Liver (tissue), 3 donors: ENCODE results near the gene DDX46.

Experiments used
- EGR1 ChIP-seq, 2 donors: IDR thresholded peaks; 2 replicates each; pipeline ENCODE4 v1.6.1; 2016 to 2018; ENCODE audit warnings: antibody characterized with exemption in 2 of 2, low read depth in 2 of 2
- FOXA2 ChIP-seq: IDR thresholded peaks from 2 replicates; pipeline ENCODE4 v1.6.1; 2016; ENCODE audit warnings: antibody characterized with exemption
- JUND ChIP-seq, 2 donors: IDR thresholded peaks; 2 replicates each; pipeline ENCODE4 v1.6.1; 2016; ENCODE audit warnings: antibody characterized with exemption in 2 of 2
- TF ChIP-seq, protein P1 (sequence below): fragments of 150-350 bp; IDR thresholded peaks from 2 replicates; pipeline ENCODE4 v1.5.1; 2017; ENCODE audit warnings: improper control_type of control experiment, low read depth, low read length; ENCODE audit not compliant: missing input control
- donor health status: healthy.
- donor health status: healthy.

DNA sequence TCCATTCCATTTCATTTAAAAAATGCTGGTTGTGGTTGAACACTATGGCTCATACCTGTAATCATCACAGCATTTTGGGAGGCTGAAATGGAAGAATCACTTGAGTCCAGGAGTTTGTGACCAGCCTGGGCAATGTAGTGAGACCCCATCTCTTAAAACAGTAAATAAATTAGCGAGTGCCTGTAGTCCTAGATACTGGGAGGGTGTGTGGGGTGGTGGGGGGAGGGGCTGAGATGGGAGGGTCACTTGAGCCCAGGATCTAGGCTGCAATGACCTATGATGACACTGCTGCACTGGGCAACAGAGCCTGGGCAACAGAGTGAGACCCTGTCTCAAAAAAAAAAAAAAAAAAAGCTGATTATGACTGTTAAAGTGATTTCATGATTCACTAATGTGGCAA lies 29.1 kb downstream of the DDX46 start:
- no peak for TF ChIP-seq FOXA2
- TF ChIP-seq, protein P1, sequence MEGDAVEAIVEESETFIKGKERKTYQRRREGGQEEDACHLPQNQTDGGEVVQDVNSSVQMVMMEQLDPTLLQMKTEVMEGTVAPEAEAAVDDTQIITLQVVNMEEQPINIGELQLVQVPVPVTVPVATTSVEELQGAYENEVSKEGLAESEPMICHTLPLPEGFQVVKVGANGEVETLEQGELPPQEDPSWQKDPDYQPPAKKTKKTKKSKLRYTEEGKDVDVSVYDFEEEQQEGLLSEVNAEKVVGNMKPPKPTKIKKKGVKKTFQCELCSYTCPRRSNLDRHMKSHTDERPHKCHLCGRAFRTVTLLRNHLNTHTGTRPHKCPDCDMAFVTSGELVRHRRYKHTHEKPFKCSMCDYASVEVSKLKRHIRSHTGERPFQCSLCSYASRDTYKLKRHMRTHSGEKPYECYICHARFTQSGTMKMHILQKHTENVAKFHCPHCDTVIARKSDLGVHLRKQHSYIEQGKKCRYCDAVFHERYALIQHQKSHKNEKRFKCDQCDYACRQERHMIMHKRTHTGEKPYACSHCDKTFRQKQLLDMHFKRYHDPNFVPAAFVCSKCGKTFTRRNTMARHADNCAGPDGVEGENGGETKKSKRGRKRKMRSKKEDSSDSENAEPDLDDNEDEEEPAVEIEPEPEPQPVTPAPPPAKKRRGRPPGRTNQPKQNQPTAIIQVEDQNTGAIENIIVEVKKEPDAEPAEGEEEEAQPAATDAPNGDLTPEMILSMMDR = no peak
- no peak for TF ChIP-seq JUND (IDR thresholded peaks at IDR 0.05)
- TF ChIP-seq EGR1 (IDR thresholded peaks at IDR 0.05; ENCODE audit: low read depth in 2 of 2) = no peak
